Subcutaneous adipose tissue (tissue), 4 donors: ENCODE data around the gene PPP2R3B. TPM values are rescaled to one million over a fixed set of nuclear protein-coding genes. Genes with fewer than 3 reads are reported as not detected.

ENCODE experiments used
- total RNA-seq, 4 donors: library from RNA; depleted of rRNA; stranded (reverse); fragments of >200 nt; gene quantifications; one replicate each; pipeline ENCODE4 v1.1.0, GENCODE V29; 2016
- TF ChIP-seq, protein P1 (sequence below): fragments of 450-650 bp; IDR thresholded peaks from one replicate; pipeline ENCODE4 v1.5.1; 2016; ENCODE audit warnings: low read depth, mild to moderate bottlenecking, control low read depth, antibody characterized with exemption, moderate library complexity

Gene PPP2R3B
- total RNA-seq, 4 donors from 2014 or later = 5.9 to 23.2 (median 8.3) TPM

DNA sequence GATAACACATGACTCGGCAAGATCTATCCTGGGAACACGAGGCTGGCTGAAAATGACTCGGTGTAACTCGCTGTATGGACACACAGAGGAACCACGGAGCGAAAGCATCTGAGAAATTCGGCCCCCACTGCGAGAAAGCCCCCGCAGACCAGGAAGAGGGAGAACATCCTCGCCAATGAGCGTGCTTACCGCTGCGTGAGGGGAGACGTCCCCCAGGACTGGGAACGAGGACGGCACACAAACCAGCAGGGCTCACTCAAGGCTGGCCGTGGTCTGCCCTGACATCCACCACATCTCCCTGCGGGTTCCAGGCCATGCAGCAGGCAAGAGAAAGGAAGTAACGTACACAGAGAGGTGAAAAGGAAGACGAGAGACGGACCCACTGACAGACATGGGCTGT, 50.5 kb downstream of the PPP2R3B start:
- TF ChIP-seq, protein P1, sequence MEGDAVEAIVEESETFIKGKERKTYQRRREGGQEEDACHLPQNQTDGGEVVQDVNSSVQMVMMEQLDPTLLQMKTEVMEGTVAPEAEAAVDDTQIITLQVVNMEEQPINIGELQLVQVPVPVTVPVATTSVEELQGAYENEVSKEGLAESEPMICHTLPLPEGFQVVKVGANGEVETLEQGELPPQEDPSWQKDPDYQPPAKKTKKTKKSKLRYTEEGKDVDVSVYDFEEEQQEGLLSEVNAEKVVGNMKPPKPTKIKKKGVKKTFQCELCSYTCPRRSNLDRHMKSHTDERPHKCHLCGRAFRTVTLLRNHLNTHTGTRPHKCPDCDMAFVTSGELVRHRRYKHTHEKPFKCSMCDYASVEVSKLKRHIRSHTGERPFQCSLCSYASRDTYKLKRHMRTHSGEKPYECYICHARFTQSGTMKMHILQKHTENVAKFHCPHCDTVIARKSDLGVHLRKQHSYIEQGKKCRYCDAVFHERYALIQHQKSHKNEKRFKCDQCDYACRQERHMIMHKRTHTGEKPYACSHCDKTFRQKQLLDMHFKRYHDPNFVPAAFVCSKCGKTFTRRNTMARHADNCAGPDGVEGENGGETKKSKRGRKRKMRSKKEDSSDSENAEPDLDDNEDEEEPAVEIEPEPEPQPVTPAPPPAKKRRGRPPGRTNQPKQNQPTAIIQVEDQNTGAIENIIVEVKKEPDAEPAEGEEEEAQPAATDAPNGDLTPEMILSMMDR = no peak

DNA sequence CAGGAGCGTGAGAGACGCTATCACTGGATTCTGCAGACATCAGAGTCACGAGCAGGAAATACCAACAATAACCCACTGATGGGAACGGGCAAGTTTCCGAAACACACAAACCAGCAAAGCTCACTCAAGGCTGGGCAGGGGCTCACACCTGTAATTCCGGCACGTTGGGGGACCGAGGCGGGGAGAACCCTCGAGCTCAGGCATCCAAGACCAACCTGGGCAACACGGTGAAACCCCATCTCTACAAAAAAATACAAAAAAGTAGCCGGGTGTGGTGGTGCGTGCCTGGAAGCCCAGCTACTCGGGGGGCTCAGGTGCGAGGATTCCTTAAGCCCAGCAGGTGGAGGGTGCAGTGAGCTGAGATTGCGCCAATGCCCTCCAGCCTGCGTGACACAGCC, 51.0 kb downstream of the PPP2R3B start:
- TF ChIP-seq, protein P1 = no peak

DNA sequence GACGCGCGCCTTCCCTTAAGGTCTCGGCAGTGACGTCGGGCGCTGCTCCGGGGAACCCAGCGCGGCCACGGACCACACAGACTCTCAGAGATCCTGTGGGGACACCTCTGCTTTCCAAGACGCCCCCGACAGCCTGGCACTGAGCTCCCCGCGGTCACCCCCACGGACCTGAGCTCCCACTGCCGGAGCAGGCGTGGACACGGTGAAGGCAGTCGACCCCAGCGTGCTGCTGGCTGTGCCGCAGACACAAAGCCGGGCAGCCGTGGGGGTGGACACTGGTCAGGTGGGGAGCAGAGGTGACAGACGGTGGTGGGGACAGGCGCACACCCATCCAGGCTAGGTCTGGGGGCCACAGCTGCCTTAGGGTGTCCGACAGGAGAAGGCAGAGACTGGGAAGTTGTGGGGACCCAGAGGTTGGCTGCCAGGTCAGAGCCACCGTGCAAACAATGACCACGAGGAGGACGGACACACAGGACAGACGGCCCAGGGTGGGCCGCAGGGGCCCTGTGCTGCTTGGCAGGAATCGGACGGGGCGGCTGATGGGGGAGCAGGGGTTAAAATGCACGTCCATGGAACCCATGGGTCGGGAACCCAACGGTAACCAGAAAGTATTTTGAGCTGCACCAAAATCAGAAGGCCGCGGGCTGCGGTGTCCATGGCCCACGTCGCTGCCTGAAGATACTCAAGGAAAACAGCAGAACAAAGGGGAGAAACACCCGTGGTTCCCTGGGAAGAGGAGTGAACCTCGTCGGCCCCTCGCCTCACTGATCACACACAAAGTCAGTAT, 51.5 kb downstream of the PPP2R3B start:
- TF ChIP-seq, protein P1 = no peak

DNA sequence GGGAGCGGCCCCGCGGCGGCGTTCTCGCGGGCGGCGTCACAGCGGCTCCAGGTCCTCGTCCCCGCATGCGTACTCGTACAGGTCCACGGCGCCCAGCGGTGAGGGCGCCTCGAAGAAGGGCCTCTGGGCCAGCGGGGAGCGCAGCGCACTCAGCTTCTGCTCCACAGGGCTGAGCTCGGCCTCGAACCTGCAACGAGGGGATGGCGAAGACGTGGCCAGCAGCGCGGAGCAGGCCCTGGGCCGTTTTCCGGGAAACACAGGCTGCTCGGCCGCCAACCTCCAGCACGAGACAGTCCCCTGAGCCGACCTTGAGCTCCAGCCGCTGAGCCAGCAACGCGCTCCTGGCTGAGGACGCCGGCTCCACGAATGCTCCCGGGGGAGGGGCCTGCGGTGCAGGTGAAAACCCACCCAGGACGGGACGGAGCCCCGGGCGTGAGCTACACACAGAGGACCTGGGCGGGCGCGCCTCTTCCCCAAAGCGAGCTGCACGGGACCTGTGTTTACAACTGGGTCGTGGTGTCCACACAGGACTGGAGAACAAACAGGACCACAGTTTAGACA, 52.3 kb downstream of the PPP2R3B start:
- TF ChIP-seq, protein P1 = no peak

DNA sequence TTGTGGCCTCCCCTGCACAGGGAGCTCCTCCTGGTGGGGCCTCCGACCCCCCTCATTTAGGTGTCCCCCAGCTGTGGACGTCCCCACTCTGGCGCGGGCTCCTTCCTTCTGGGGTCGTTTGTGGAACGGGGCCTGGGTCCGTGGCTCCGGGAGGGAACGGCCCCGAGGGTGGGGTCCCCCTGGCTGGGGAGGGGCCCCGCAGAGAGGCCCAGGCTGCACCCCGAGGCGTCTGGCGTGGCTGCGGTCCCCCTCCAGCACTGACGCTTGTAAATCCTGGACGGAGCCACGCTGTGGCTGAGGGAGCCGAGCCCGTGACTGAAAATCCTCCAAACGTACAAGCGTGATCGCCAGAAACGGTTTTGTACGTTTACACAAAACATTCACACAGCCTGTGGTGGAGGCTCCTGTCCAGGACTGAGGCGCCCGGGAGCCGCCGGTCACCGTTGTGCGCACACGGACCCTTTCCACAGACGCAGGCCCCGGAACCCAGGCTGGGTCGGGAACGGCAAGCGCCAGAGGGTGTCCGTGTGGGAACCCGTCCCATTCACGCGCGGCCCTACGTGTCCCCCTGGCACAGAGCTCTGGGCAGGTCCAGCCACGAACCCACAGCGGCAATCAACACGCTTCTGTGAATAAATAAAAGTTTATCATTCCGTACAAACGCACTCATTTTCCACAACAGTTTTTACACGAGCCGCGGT, 52.9 kb downstream of the PPP2R3B start:
- TF ChIP-seq, protein P1 = no peak

DNA sequence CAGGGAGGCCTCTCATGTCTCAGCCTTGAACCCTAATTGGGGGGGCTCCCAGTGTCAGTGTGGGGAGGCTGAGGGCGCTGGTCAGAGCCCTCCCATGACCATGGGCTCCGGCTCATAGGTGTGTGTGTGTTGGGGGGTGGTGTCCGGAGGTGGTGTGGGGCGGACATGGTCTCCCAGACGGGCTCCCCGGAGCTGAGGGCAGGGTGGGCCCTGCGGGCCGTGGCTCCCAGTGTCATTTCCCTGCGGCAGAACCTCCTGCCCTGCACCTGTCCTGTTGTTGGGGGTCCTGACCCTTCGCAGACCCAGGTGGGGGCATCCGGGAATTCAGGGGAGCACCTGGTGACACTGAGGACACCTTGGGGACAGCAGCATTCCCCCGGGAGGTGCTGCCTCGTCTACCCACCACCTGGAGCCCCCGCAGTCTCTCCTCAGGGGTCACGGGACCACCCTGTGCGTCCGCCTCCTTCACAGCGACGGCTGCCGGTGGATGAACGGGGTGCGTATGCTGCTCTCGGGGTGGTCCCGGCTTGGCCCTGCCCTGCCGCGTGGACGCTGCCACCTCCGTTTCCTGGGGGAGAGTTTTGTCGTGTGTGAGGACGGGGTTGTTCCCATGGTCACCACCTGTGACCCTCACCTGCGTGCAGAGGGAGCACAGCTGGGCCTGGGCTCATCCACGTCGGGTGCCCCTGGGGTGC, 53.6 kb downstream of the PPP2R3B start:
- TF ChIP-seq, protein P1 = no peak

DNA sequence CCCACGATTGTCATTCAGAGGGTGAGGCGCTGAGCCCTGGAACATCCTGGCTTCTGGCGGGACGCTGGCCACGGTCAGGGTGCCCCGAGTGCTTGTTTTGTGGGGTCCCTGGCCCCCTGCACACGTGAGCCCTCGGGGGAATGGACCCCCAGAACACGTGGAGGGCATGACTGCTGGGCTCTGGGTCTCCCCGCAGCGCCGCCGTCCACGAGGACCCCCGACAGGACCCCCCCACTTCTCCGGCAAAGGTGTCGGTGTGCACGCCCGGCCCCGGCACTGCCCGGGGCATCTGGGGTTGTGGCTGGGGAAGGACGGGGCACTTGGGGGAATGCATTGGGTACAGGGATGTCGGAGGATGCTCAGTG, 54.2 kb downstream of the PPP2R3B start:
- TF ChIP-seq, protein P1 = no peak
